DMS114 treated with DMSO at 0.1 percent for 48 hours (cell line): Measurements from ENCODE around the gene TMEM151B.

Source experiments
- DNase-seq: peaks from one replicate; lab custom pipeline; 2025; ENCODE audit not compliant: unreplicated experiment; lab: John Stamatoyannopoulos, UW

The TMEM151B gene

GRCh38 chr6:44278315-44278714, 8.1 kb downstream of the TMEM151B start:
- DNase-seq = no peak

- DNase-seq = no peak
Measured at GRCh38 chr6:44278774-44279697, 8.8 kb downstream of the TMEM151B start.

- DNase-seq = no peak
Measured at GRCh38 chr6:44284121-44284520, 13.9 kb downstream of the TMEM151B start.

GRCh38 chr6:44284867-44285266, 14.6 kb downstream of the TMEM151B start:
- DNase-seq = no peak

DNA sequence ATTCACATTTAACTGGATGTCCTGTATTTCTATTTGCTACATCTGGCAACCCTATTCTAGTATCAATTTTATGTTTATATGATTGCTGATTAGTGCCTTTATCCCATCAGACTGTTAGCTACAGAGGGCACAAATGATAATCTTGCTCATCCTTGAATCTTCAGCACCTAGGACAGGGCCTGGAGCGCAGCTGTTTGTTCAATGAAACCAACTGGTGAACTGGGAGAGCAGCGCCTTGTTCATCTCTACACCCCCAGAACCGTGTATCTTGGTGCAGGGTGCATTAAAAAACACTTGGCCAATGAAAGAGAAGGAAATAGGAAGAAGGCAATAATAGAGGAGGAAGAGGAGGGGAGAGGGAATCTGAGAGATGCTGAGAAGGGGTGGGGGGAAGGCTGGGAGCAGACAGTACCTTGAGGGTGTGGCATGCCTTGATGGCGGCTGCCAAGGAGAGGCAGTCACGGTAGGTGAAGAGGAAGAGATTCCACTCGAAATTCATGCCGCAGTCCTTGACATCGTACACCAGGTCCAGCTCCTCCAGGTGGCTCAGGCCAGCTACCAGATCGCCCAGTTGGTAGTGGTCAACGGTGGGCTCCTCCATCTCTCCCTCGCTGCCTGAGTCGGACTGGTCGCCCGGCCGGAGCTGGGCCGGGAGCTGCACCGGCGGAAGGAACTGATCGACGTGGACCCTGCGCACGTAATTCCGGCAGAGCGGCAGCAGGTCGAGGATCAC, 15.5 kb downstream of the TMEM151B start:
- no peak for DNase-seq

- no peak for DNase-seq
Measured at GRCh38 chr6:44286285-44286565, 16.0 kb downstream of the TMEM151B start.

DNA sequence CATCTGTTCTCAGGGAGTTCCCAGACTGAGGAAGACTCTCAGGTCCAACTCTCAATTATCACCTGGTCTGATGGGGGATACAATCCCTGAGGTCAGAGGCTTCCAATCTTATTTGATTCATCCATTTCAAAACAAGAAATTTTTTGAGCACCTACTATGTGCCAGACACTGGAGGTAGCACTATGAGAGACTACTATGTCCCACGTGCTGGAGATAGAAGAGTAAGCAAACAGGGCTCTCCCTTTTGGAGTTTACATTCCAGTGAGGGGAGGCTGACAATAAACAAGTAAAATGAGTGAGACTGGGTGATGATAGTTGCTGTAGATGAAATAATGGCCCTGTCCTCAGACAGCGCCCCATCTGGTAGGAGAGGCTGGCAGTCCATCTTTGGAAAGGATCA, 16.5 kb downstream of the TMEM151B start:
- no peak for DNase-seq

DNA sequence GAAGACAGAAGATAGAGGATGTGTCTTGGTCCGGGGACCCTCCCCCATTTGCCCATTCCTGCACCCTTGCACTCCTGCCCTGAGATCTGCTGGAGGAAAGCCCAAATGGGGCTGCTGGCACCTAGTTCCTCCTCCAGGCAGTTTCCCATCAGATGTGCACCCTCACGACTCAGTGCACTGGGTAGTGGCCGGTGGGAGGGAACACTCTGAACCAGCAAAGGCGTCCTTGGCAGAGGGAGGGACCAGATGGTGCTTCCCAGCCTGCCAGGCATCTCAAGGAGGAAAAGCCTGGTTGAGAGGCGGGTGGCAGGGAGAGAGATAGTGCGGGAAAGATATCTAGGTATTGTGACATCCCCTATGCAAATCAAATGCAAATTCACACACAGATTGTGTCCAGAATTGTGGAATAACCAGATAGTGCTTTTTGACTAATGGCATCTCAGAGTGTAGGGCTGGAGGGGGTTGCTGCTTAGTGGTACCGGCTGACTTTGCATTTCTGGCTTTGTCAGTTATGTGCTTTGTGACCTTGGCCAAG, 19.5 kb downstream of the TMEM151B start:
- no peak for DNase-seq

- no peak for DNase-seq
Measured at GRCh38 chr6:44291841-44292240, 21.6 kb downstream of the TMEM151B start.

DNA sequence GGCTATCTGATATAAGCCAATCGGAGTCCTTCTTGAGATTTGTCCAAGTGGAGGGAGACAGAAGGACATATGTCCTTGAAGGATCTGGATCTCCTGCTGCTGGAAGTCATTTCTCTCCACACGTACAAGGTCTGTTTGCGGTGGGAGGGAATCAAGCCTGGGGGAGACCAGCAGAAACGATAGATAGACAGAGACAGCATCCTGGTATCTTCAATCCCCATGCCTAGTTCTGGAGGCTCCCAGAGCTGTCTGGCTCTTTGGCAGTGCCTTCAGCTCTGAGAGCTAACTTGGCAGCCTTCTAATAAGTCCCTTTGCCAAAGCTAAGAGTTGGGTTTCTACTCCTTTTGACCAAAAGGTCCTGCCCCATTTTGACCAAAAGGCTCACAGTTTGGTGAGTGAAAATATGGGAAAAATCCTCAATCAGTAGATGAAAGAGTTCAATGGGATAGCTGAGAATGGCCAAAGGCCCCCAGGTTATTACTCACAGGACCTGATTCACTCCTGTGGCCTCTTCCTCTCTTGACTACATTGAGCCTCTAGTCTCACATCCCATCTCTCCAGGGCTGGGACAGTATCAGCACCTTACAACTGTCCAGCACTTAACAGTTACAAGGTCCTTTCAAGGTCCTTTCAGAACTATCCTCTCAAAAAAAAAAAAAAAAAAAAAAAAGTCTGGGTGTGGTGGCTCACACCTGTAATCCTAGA, 22.6 kb downstream of the TMEM151B start:
- no peak for DNase-seq

- no peak for DNase-seq
Measured at GRCh38 chr6:44294832-44295791, 24.9 kb downstream of the TMEM151B start.

- no peak for DNase-seq
Measured at GRCh38 chr6:44297063-44298038, 27.1 kb downstream of the TMEM151B start.

- DNase-seq = no peak
Measured at GRCh38 chr6:44298055-44298803, 28.0 kb downstream of the TMEM151B start.

GRCh38 chr6:44298864-44299263, 28.6 kb downstream of the TMEM151B start:
- DNase-seq = no peak

DNA sequence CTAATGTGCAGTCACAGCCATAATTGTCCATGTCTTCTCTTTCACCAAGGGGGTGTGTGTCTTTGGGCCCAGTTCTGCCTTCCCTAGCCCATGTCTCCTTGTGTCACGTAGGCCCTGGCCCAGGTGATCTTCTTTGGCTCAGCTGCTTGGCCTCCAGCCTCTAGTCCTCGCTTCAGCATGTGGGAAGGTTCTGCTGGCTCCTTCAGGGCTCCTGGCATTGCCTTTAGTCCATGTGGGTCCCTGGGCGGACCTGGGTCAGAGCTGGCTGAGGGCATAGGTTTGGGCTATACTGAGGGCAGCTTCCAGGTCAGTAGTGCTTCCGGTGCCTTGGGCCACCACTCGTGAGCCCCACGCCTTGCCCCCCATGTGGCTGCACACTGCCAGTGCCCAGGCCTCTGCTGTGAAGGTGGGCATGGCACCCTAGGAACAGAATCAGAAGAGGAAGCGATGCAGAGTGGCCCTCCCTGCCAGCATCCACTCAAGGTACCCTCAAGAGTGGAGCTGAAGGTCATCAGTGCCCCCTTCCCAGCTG, 30.1 kb downstream of the TMEM151B start:
- DNase-seq = no peak

- no peak for DNase-seq
Measured at GRCh38 chr6:44301106-44301505, 30.9 kb downstream of the TMEM151B start.

- no peak for DNase-seq
Measured at GRCh38 chr6:44301782-44302564, 31.7 kb downstream of the TMEM151B start.
